PFSK-1 (cell line): Measurements from ENCODE around the gene ATP6V1G2.

Source experiments
- FOXP2 ChIP-seq: optimal IDR thresholded peaks from 2 replicates; pipeline ENCODE3; 2011; ENCODE audit warnings: borderline replicate concordance, control low read depth, inconsistent platforms; ENCODE audit not compliant: insufficient read depth; ENCODE audit errors: extremely low read length, extremely low read depth
- POLR2AphosphoS5 ChIP-seq: IDR thresholded peaks from 2 replicates; pipeline ENCODE4 v1.6.1; 2012; ENCODE audit warnings: low read depth, mild to moderate bottlenecking, control low read depth, low read length, moderate library complexity
- SIN3A ChIP-seq: IDR thresholded peaks from 2 replicates; pipeline ENCODE4 v1.6.1; 2012; ENCODE audit warnings: mild to moderate bottlenecking, low read length, moderate library complexity, borderline replicate concordance; ENCODE audit not compliant: insufficient read depth
- TAF1 ChIP-seq: IDR thresholded peaks from 2 replicates; pipeline ENCODE4 v1.6.1; 2012; ENCODE audit warnings: low read length, control low read depth, borderline replicate concordance; ENCODE audit not compliant: insufficient read depth
- TF ChIP-seq, protein P1 (sequence below), 2 experiments: IDR thresholded peaks; 2 replicates each; pipeline versions ENCODE4 v1.6.1 to v1.8.0; 2011 to 2012; ENCODE audit warnings: low read depth in 2 of 2, low read length in 2 of 2, control low read depth in 1 of 2, inconsistent platforms in 1 of 2, mild to moderate bottlenecking in 1 of 2, moderate library complexity in 1 of 2; ENCODE audit not compliant: insufficient read depth in 1 of 2

The ATP6V1G2 gene

DNA sequence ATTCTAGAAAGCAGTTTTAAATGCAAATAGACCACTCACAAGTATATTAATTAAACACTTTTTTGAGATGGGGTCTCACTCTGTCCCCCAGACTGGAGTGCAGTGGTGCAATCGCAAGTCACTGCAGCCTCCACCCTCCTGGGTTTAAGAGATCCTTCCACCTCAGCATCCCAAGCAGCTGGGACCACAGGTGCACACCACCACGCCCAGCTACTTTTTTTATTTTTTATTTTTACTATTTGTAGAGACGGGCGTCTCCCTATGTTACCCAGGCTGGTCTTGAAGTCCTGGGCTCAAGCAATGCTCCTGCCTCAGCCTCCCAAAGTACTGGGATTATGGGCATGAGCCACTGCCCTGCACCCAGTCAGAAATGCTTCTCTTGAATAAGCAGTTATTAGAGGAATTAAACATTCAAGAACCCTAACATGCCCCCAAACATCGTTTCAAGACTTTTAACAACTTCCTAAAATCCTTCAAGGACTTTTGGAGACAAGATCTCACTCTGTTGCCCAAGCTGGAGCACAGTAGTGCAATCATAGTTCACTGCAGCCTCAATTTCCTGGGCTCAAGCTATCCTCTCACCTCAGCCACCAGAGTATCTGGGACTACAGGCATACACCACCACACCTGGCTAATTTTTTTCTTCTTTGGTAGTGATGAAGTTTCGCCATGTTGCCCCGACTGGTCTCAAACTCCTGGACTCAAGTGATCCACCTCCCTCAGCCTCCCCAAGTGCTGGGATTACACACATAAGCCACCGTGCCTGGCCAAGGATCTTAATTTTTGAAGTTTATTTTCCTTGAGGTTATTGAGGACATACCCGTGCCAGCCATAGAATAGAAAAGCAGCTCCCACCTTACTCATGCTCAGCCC, 14.4 kb downstream of the ATP6V1G2 start:
- no peak; the same call in 1 of the 2 replicates for TF ChIP-seq POLR2AphosphoS5
- TF ChIP-seq, protein P1, sequence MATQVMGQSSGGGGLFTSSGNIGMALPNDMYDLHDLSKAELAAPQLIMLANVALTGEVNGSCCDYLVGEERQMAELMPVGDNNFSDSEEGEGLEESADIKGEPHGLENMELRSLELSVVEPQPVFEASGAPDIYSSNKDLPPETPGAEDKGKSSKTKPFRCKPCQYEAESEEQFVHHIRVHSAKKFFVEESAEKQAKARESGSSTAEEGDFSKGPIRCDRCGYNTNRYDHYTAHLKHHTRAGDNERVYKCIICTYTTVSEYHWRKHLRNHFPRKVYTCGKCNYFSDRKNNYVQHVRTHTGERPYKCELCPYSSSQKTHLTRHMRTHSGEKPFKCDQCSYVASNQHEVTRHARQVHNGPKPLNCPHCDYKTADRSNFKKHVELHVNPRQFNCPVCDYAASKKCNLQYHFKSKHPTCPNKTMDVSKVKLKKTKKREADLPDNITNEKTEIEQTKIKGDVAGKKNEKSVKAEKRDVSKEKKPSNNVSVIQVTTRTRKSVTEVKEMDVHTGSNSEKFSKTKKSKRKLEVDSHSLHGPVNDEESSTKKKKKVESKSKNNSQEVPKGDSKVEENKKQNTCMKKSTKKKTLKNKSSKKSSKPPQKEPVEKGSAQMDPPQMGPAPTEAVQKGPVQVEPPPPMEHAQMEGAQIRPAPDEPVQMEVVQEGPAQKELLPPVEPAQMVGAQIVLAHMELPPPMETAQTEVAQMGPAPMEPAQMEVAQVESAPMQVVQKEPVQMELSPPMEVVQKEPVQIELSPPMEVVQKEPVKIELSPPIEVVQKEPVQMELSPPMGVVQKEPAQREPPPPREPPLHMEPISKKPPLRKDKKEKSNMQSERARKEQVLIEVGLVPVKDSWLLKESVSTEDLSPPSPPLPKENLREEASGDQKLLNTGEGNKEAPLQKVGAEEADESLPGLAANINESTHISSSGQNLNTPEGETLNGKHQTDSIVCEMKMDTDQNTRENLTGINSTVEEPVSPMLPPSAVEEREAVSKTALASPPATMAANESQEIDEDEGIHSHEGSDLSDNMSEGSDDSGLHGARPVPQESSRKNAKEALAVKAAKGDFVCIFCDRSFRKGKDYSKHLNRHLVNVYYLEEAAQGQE (IDR thresholded peaks at IDR 0.05; ENCODE audit: insufficient read depth in 1 of 2, low read depth in 2 of 2, low read length in 2 of 2) = no peak
- no peak for TF ChIP-seq SIN3A
- TF ChIP-seq FOXP2 = no peak
- TF ChIP-seq TAF1 = no peak

DNA sequence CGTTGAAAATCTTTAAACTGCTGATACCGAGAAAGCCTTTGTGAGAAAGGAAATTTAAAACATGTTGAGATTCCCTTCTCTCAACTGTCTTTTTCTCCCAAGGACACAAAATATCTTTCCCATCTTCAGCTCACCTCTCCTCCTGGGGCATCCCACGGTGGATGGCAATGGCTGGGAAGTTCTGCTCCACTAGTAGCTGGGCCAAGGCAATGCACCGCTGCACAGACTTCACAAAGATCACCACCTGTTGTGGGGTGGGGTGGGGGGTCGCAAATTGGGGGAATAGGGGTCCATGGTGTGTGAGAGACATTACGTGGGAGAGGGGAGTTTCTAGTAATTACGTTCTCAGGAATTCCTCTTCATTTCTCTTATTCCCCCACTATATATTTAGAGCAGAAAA, 15.2 kb downstream of the ATP6V1G2 start:
- TF ChIP-seq FOXP2 (no peak), POLR2AphosphoS5 (no peak), TAF1 (no peak), SIN3A (no peak)
- TF ChIP-seq, protein P1 (IDR thresholded peaks at IDR 0.05; ENCODE audit: insufficient read depth in 1 of 2, low read depth in 2 of 2, low read length in 2 of 2) = no peak

DNA sequence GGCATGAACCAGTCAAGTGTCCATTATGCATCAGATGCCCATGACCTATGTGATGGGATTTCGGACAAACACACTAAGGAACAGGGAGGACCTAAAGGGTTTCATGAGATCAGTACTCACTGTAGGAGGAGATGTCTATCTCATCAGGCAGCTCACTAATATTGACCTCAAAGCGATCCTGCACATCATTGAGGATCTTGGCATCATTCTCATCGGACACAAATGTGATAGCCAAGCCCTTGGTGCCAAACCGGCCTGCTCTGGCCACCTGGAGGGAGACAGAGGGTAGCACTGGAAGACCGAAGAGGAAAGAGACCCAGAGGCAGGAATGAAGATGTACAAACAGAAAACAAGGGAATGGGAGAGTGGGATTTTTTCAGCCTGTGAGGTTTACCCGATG, 15.7 kb downstream of the ATP6V1G2 start:
- no peak for TF ChIP-seq TAF1
- no peak for TF ChIP-seq SIN3A
- no peak for TF ChIP-seq FOXP2
- TF ChIP-seq, protein P1 (IDR thresholded peaks at IDR 0.05; ENCODE audit: insufficient read depth in 1 of 2, low read depth in 2 of 2, low read length in 2 of 2) = no peak
- no peak for TF ChIP-seq POLR2AphosphoS5

DNA sequence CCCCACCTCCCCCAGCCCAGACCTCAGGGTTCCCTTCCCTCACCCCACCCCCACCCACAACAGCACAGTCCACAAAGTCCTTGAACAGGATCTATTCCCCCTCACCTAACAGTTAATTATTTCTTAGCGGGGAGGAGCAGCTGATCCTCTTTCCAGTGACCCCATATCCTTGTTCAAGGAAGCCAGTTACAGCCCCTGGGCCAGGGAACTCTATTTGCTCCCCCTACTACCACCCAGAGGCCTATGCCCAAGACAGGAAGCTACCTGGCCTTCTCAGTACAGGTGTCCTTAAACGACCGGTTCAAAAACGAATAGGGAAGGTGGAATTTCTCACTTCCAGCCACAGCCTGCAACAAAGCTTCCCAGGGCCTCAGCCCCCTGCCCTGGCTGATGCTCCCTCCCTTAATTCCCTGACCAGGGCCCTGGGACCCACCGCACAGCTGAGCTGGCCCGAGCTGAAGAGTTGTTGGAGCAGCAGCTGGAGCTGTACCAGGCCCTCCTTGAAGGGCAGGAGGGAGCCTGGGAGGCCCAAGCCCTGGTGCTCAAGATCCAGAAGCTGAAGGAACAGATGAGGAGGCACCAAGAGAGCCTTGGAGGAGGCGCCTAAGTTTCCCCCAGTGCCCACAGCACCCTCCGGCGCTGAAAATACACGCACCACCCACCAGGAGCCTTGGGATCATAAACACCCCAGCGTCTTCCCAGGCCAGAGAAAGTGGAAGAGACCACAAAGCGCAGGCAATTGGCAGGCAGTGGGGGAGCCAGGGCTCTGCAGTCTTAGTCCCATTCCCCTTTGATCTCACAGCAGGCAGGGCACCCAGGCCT, 16.9 kb downstream of the ATP6V1G2 start:
- TF ChIP-seq POLR2AphosphoS5 (peak; percentile 40; the same call in 1 of the 2 replicates), FOXP2 (no peak), TAF1 (no peak), SIN3A (0 out of 2 replicates have a peak, but pooled peaks have one; percentile 2)
- TF ChIP-seq, protein P1 (IDR thresholded peaks at IDR 0.05; ENCODE audit: insufficient read depth in 1 of 2, low read depth in 2 of 2, low read length in 2 of 2) = no peak
